GOT3 (cell line): ENCODE measurements around the gene TOM1.
"Not testable (repeated sequence)": the region's sequence is repeated elsewhere in the genome, so short reads cannot be mapped to it uniquely, and the experiment has no call there.

Source experiments
- DNase-seq: peaks from one replicate; lab custom pipeline; 2025; ENCODE audit warnings: mixed read lengths; lab: John Stamatoyannopoulos, UW

TOM1 gene

GRCh38 chr22:35394810-35395563 lies 95.3 kb downstream of the TOM1 start:
- DNase-seq = no peak

GRCh38 chr22:35396622-35397021 lies 96.9 kb downstream of the TOM1 start:
- DNase-seq = not testable (repeated sequence)

- DNase-seq = no peak
Observed at GRCh38 chr22:35397095-35397904, 97.6 kb downstream of the TOM1 start.
